SK-N-MC (cell line): ENCODE data around the gene CDKN2AIPNL.
A peak's percentile ranks its signal among the peaks of the same experiment; 100 is the strongest.

ENCODE experiments used
- DNase-seq: peaks from one replicate; pipeline ENCODE4 v3.0.0-alpha.2; 2011; ENCODE audit warnings: low read depth, low spot score
- H3K27ac ChIP-seq: fragments of 200-600 bp; sonication (generic); 2 replicates; pipeline ENCODE4 v1.5.1; 2016; ENCODE audit warnings: mixed run types
- H3K36me3 ChIP-seq: fragments of 200-600 bp; sonication (generic); 2 replicates; pipeline ENCODE4 v1.6.1; 2017; ENCODE audit warnings: antibody characterized with exemption, low read length, mixed read lengths; ENCODE audit not compliant: insufficient read depth
- H3K4me3 ChIP-seq: fragments of 200-600 bp; sonication (generic); 2 replicates; pipeline ENCODE4 v1.5.1; 2016
- H3K9ac ChIP-seq: fragments of 200-600 bp; sonication (generic); 2 replicates; pipeline ENCODE4 v1.8.0; 2017; ENCODE audit warnings: mixed run types, mixed read lengths; ENCODE audit not compliant: insufficient read length
- H3K9me3 ChIP-seq: fragments of 200-600 bp; sonication (generic); 2 replicates; pipeline ENCODE4 v1.6.1; 2017; ENCODE audit warnings: low read depth, mild to moderate bottlenecking, antibody characterized with exemption, low read length, moderate library complexity, mixed read lengths
- EZH2 ChIP-seq: fragments of 200-600 bp; sonication (generic); IDR thresholded peaks from one replicate; pipeline ENCODE4 v1.6.1; 2017; ENCODE audit warnings: antibody characterized with exemption
- FOXP2 ChIP-seq: optimal IDR thresholded peaks from 2 replicates; pipeline ENCODE3; 2011; ENCODE audit warnings: mild to moderate bottlenecking, moderate library complexity; ENCODE audit not compliant: insufficient read depth; ENCODE audit errors: extremely low read length, control extremely low read depth
- POLR2AphosphoS5 ChIP-seq: IDR thresholded peaks from 2 replicates; pipeline ENCODE4 v1.6.1; 2012; ENCODE audit warnings: mild to moderate bottlenecking, low read depth, low read length, borderline replicate concordance

The CDKN2AIPNL gene

DNA sequence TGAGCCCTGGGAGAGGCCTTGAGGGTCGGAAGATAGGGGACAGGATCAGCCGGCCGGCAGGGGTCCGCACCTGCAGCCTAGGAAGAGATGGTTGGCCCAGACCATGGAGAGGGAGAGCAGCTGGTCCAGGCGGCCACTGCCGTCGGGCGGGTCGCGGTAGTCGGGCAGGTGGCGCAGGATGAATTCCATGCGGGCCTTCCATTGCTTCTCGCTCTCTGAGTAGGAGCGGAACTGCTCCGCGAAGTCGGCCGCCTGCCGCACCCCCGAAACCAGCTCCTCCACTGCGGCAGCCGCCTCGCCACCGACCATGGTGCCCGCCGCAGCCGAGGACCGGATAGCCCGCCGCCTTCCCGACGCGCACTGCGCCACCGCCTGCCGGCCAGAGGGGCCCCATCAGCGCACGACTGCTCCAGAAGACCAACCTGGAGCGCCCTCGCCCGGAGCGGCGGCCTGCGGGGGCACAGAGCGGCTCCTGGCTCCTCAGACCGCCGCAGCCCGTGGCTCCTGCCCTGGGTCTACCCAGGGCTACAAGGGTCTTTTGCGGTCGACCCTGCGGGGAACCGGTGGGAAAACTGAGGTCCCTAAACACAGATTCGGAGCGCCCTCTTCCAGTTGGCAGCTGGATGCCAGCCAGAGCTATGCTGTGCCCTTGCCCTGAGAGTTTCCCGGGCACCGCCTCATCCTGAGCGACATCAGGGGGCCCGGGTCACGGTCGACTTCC lies at the start of gene CDKN2AIPNL:
Gene CDKN2AIPNL (minus strand): TSS at position 336 of the 721 bp plus-strand sequence. CDS start 27 bp downstream, at position 309.
- Histone ChIP-seq H3K27ac (no peak within 1 kb of the TSS), H3K4me3 (peak within 1 kb of the TSS; percentile 79)
- no peak for DNase-seq

GRCh38 chr5:134460551-134460950 lies 48.9 kb upstream of the CDKN2AIPNL start:
- no peaks in the 10 kb centered on the region for H3K36me3 ChIP-seq
- TF ChIP-seq EZH2 (no peak), POLR2AphosphoS5 (no peak), FOXP2 (no peak)
- H3K4me3 ChIP-seq: no peak overlapping the region
- H3K9me3 ChIP-seq: no peaks in the 10 kb centered on the region
- no peak overlapping the region for H3K27ac ChIP-seq
- no peak overlapping the region for H3K9ac ChIP-seq
- DNase-seq: no peak

More for the DNA sequence above, at the start of gene CDKN2AIPNL:
- TF ChIP-seq POLR2AphosphoS5: peak; percentile 93
- no peak for TF ChIP-seq FOXP2
- Histone ChIP-seq H3K36me3 (peaks cover 4% of the 10 kb centered on the region), H3K9ac (peak within 1 kb of the TSS; percentile 91), H3K9me3 (no peaks in the 10 kb centered on the region)

GRCh38 chr5:134459491-134459890 lies 47.8 kb upstream of the CDKN2AIPNL start:
- DNase-seq: no peak
- Histone ChIP-seq H3K4me3 (no peak overlapping the region), H3K27ac (no peak overlapping the region), H3K36me3 (no peaks in the 10 kb centered on the region), H3K9me3 (no peaks in the 10 kb centered on the region), H3K9ac (no peak overlapping the region)
- TF ChIP-seq FOXP2 (no peak), POLR2AphosphoS5 (no peak), EZH2 (no peak)

DNA sequence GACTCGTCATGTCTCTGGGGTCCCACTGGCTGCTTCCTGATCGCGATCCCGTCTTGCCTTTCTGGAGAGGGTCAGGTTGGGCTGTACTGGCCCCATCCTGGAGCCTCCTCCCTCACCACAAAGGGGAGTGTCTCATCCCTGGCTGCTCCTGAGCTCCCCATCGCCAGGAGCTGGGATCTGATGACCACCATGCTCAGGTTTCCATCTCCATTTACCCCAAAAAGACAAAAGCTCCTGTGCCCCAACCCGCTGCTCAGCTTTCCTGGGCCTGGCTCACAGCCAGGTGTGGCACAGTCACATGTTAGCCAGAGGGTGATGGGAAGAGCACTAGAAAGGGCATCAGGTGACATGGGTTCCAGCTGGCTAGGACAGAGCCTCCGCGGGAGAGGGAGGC lies 47.3 kb upstream of the CDKN2AIPNL start:
- no peak overlapping the region for H3K9ac ChIP-seq
- H3K36me3 ChIP-seq: no peaks in the 10 kb centered on the region
- no peaks in the 10 kb centered on the region for H3K9me3 ChIP-seq
- TF ChIP-seq FOXP2 (no peak), EZH2 (no peak), POLR2AphosphoS5 (no peak)
- no peak overlapping the region for H3K27ac ChIP-seq
- DNase-seq: no peak
- H3K4me3 ChIP-seq: no peak overlapping the region

DNA sequence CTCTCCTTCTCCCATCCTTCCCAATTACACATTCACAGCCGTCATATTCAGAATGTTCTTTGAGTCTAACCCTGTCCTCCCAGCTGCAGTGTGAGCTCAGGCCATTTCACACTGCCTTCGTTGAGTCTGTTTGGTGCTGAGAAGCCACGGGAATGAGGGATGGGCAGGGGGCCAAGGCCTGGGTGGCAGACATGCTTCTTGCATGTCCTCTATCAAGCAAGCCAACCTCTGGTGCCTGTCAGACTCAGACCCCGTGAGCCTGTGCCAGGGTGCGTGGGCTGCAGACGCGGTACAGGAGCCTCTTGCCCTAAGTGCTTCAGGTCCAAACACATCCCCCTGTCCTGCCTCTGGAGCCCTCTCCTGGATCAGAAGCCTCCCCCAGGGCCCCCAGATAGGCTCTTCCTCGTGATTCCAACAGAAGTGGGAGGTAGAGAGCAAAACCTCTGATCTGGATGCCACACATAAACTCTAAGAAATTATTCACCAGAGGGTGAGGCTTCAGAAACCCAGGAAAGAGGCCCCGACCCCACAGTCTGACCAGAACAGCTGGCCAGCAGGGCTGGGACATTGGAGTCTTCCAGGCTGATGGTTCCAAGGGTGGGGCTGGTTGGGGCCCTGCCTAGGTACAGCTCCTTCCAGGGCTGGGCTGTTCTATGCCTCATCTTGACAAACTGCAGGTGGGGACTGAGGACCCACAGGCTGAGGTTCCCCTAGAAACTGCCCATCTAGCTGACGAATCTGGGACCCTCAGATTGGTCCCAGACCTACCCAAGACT lies 46.7 kb upstream of the CDKN2AIPNL start:
- H3K9me3 ChIP-seq: no peaks in the 10 kb centered on the region
- H3K9ac ChIP-seq: no peak overlapping the region
- DNase-seq: no peak
- H3K36me3 ChIP-seq: no peaks in the 10 kb centered on the region
- no peak for TF ChIP-seq EZH2
- no peak for TF ChIP-seq POLR2AphosphoS5
- TF ChIP-seq FOXP2: no peak
- no peak overlapping the region for H3K4me3 ChIP-seq
- H3K27ac ChIP-seq: no peak overlapping the region

- Histone ChIP-seq H3K4me3 (no peak overlapping the region), H3K9me3 (no peaks in the 10 kb centered on the region), H3K27ac (no peak overlapping the region), H3K9ac (no peak overlapping the region), H3K36me3 (no peaks in the 10 kb centered on the region)
- DNase-seq: no peak
- TF ChIP-seq FOXP2 (no peak), EZH2 (no peak), POLR2AphosphoS5 (no peak)
Measured at GRCh38 chr5:134457801-134458200, 46.1 kb upstream of the CDKN2AIPNL start.

DNA sequence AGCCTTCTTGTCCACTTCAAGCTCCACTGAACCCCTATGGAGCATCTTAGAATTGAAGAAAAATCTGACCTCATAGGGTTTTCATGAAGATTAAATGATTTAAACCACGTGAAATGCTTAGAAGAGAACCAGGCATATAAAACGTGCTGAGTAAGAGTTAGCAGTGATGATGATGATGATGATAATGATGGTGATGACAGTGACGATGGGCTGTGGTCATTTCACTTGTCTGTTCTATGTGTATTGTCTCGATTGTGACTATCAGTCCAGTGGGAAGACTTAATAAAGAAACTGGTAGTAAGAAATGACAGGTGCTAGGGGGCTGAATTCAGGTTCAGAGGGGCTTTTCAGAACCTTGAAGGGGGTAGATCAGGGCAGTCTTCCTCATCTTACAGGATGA lies 45.1 kb upstream of the CDKN2AIPNL start:
- Histone ChIP-seq H3K27ac (no peak overlapping the region), H3K9ac (no peak overlapping the region), H3K9me3 (no peaks in the 10 kb centered on the region), H3K4me3 (no peak overlapping the region), H3K36me3 (no peaks in the 10 kb centered on the region)
- DNase-seq: no peak
- TF ChIP-seq POLR2AphosphoS5: no peak
- no peak for TF ChIP-seq FOXP2
- no peak for TF ChIP-seq EZH2

DNA sequence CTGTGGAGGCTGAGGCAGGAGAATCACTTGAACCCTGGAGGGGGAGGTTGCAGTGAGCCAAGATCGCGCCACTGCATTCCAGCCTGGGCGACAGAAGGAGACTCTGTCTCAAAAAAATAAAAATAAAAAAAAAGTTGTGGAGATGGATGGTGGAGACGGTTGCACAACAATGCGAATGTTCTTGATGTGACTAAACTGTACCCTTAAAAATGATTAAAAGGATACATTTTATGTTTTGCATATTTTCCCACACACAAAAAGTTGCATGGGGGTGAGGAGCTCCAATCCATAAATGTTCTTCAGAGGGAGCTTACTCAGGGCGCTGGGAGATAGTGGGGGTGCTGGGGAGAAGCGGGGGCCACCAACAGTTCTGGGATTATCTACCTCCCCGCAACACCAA lies 43.8 kb upstream of the CDKN2AIPNL start:
- DNase-seq: no peak
- no peak overlapping the region for H3K4me3 ChIP-seq
- no peak for TF ChIP-seq FOXP2
- TF ChIP-seq POLR2AphosphoS5: no peak
- TF ChIP-seq EZH2: no peak
- H3K9me3 ChIP-seq: no peaks in the 10 kb centered on the region
- no peaks in the 10 kb centered on the region for H3K36me3 ChIP-seq
- no peak overlapping the region for H3K9ac ChIP-seq
- no peak overlapping the region for H3K27ac ChIP-seq

- H3K27ac ChIP-seq: no peak overlapping the region
- DNase-seq: no peak
- H3K9ac ChIP-seq: no peak overlapping the region
- H3K4me3 ChIP-seq: no peak overlapping the region
- no peaks in the 10 kb centered on the region for H3K36me3 ChIP-seq
- no peaks in the 10 kb centered on the region for H3K9me3 ChIP-seq
- no peak for TF ChIP-seq EZH2
- no peak for TF ChIP-seq FOXP2
- no peak for TF ChIP-seq POLR2AphosphoS5
Measured at GRCh38 chr5:134453016-134453415, 41.3 kb upstream of the CDKN2AIPNL start.
